ENCODE measurements around the gene GGT5. TPM values are rescaled to one million over a fixed set of nuclear protein-coding genes. Genes with fewer than 3 reads are reported as not detected.

GGT5 gene
- total RNA-seq (2014; rRNA removed; shearing (Covaris generic)), result not detected in 2 replicates

GRCh38 chr22:24245030-24245431 lies at the start of gene GGT5:
Gene GGT5 (minus strand): TSS chr22:24245082. CDS start chr22:24244725, 357 bp downstream.

GRCh38 chr22:24270556-24271385 lies 25.9 kb upstream of the GGT5 start, which contains the start of gene SPECC1L:
Gene SPECC1L (plus strand): TSS chr22:24270831. CDS start chr22:24302232, 31,401 bp downstream.

GRCh38 chr22:24181088-24181995 lies 63.5 kb downstream of the GGT5 start, which contains the start of gene SUSD2:
Gene SUSD2 (plus strand): TSS chr22:24181487. CDS start chr22:24181520, 33 bp downstream.

Other genes with a start within 250 kb of the GGT5 start
- not detected in 2 replicates for gene GSTT4, start 239.6 kb downstream of the GGT5 start, total RNA-seq (2014; rRNA removed; shearing (Covaris generic))
- gene CABIN1, start 233.8 kb downstream of the GGT5 start, total RNA-seq (2014; rRNA removed; shearing (Covaris generic)), result 38.2 and 39.6 TPM in 2 replicates
- gene SUSD2, start 63.6 kb downstream of the GGT5 start, total RNA-seq (2014; rRNA removed; shearing (Covaris generic)), result 6.1 and 7.4 TPM in 2 replicates
- 20.0 and 21.5 TPM in 2 replicates for gene SPECC1L, start 25.7 kb upstream of the GGT5 start, total RNA-seq (2014; rRNA removed; shearing (Covaris generic))
- 0.93 and 0.98 TPM in 2 replicates for gene ADORA2A, start 182.5 kb upstream of the GGT5 start, total RNA-seq (2014; rRNA removed; shearing (Covaris generic))

Data from A375 (cell line).